HCT116 (cell line): ENCODE data around the gene ZBTB1. TPM values are rescaled to one million over a fixed set of nuclear protein-coding genes. Genes with fewer than 3 reads are reported as not detected.

Source experiments
- ATAC-seq: fragments of 200-7000 bp; cut with Tn5 transposase; 2 replicates; pipeline ENCODE4 v1.9.1; 2020; ENCODE audit warnings: mild to moderate bottlenecking, moderate library complexity
- BruUV-seq: library from RNA; stranded (reverse); fragments of 400-500 nt; replicated peaks from 2 replicates; lab custom pipeline; 2021; lab: Mats Ljungman, UMichigan
- CTCF ChIA-PET: fragments of 300-600 bp; sonication (Branson Sonifier 250); formaldehyde crosslinking; loops from one replicate; lab custom pipeline; 2021; ENCODE audit warnings: antibody characterized with exemption; lab: Charles Lee
- POLR2A ChIA-PET: fragments of 300-600, 350-600 bp; sonication (Branson Sonifier 250); formaldehyde crosslinking; loops from one replicate; lab custom pipeline; 2021; ENCODE audit warnings: antibody characterized with exemption; lab: Charles Lee
- RAD21 ChIA-PET, 2 experiments: fragments of 300-600 bp; sonication (Branson Sonifier 250); formaldehyde crosslinking; loops; one replicate each; lab custom pipeline; 2023; ENCODE audit warnings: low total read pairs in 2 of 2; ENCODE audit not compliant: uncharacterized antibody in 2 of 2, unreplicated experiment in 2 of 2, low non-redundant PET in 1 of 2; lab: Charles Lee
- DNase-seq: peaks from one replicate; pipeline ENCODE4 v3.0.0-alpha.2; 2010; ENCODE audit warnings: low read depth, low spot score
- H2AFZ ChIP-seq: fragments of 200-600 bp; shearing (Covaris generic), sonication (generic); 2 replicates; pipeline ENCODE4 v1.6.1; 2017; ENCODE audit warnings: low read depth, mixed run types, mixed read lengths, antibody characterized with exemption, low read length; ENCODE audit not compliant: poor library complexity, severe bottlenecking
- H3K27ac ChIP-seq: 2 replicates; pipeline ENCODE4 v1.5.1; 2012; ENCODE audit warnings: low read depth, low read length
- H3K27me3 ChIP-seq: fragments of 200-600 bp; sonication (generic); 2 replicates; pipeline ENCODE4 v1.6.1; 2016; ENCODE audit warnings: mixed run types, low read length, mixed read lengths; ENCODE audit not compliant: insufficient read depth
- H3K36me3 ChIP-seq, 2 experiments: fragments of 200-500 bp in 1 of 2; fragments of 200-600 bp in 1 of 2; sonication (Bioruptor generic) in 1 of 2; sonication (generic) in 1 of 2; 2 replicates each; pipeline versions ENCODE4 v1.5.1 to v1.6.1; 2014 to 2016; ENCODE audit warnings: low read length in 2 of 2, inconsistent platforms in 1 of 2, mixed read lengths in 1 of 2, mixed run types in 1 of 2; ENCODE audit not compliant: insufficient read depth in 2 of 2, control insufficient read depth in 1 of 2
- H3K4me1 ChIP-seq, 2 experiments: fragments of 200-600 bp in 1 of 2; sonication (generic) in 1 of 2; 2 replicates each; pipeline versions ENCODE4 v1.5.1 to v1.6.1; 2012 to 2017; ENCODE audit warnings: low read length in 2 of 2, inconsistent platforms in 1 of 2, mild to moderate bottlenecking in 1 of 2, mixed read lengths in 1 of 2, mixed run types in 1 of 2, moderate library complexity in 1 of 2; ENCODE audit not compliant: insufficient read depth in 2 of 2, control insufficient read depth in 1 of 2
- H3K4me2 ChIP-seq: fragments of 200-600 bp; sonication (generic); 2 replicates; pipeline ENCODE4 v1.6.1; 2017; ENCODE audit warnings: mixed run types, low read length, mixed read lengths
- H3K4me3 ChIP-seq, 2 experiments: fragments of 200-600 bp in 1 of 2; sonication (generic) in 1 of 2; replicated peaks in 1 of 2; 2 replicates each; pipeline ENCODE4 v1.5.1; 2011 to 2016; ENCODE audit warnings: low read length in 2 of 2, control low read depth in 1 of 2, low read depth in 1 of 2, mild to moderate bottlenecking in 1 of 2, mixed read lengths in 1 of 2, mixed run types in 1 of 2
- H3K79me2 ChIP-seq: fragments of 200-600 bp; sonication (generic); 2 replicates; pipeline ENCODE4 v1.6.1; 2017; ENCODE audit warnings: mild to moderate bottlenecking, mixed run types, low read length, moderate library complexity, mixed read lengths; ENCODE audit not compliant: insufficient read depth
- H3K9ac ChIP-seq: fragments of 200-600 bp; sonication (generic); 2 replicates; pipeline ENCODE4 v1.6.1; 2016; ENCODE audit warnings: low read length, mixed read lengths
- H3K9me2 ChIP-seq: fragments of 200-600 bp; sonication (generic), shearing (Covaris generic); 2 replicates; pipeline ENCODE4 v1.6.1; 2017; ENCODE audit warnings: mixed run types, mild to moderate bottlenecking, moderate library complexity; ENCODE audit not compliant: insufficient read depth
- H3K9me3 ChIP-seq, 2 experiments: fragments of 200-500 bp in 1 of 2; fragments of 200-600 bp in 1 of 2; sonication (Bioruptor generic) in 1 of 2; sonication (generic) in 1 of 2; 2 replicates each; pipeline ENCODE4 v1.6.1; 2014 to 2017; ENCODE audit warnings: low read length in 2 of 2, mixed read lengths in 2 of 2, inconsistent platforms in 1 of 2, low read depth in 1 of 2, mild to moderate bottlenecking in 1 of 2, mixed run types in 1 of 2, moderate library complexity in 1 of 2; ENCODE audit not compliant: control insufficient read depth in 1 of 2, insufficient read depth in 1 of 2
- H4K20me1 ChIP-seq: fragments of 200-600 bp; sonication (generic), shearing (Covaris generic); 2 replicates; pipeline ENCODE4 v1.6.1; 2017; ENCODE audit warnings: mixed run types, mild to moderate bottlenecking, moderate library complexity; ENCODE audit not compliant: insufficient read depth
- ATF3 ChIP-seq: IDR thresholded peaks from 2 replicates; pipeline ENCODE4 v1.6.1; 2012
- EGR1 ChIP-seq: IDR thresholded peaks from 2 replicates; pipeline ENCODE4 v1.6.1; 2012; ENCODE audit warnings: low read depth
- EZH2 ChIP-seq: fragments of 200-600 bp; sonication (generic); IDR thresholded peaks from 2 replicates; pipeline ENCODE4 v1.6.1; 2017; ENCODE audit warnings: antibody characterized with exemption, mixed run types
- POLR2AphosphoS5 ChIP-seq: IDR thresholded peaks from 2 replicates; pipeline ENCODE4 v1.6.1; 2011; ENCODE audit warnings: mild to moderate bottlenecking, low read depth, low read length, moderate library complexity
- RAD21 ChIP-seq: IDR thresholded peaks from 2 replicates; pipeline ENCODE4 v1.6.1; 2012; ENCODE audit warnings: low read depth, mild to moderate bottlenecking
- ZBTB33 ChIP-seq: IDR thresholded peaks from 2 replicates; pipeline ENCODE4 v1.6.1; 2011; ENCODE audit warnings: mild to moderate bottlenecking, low read length, moderate library complexity; ENCODE audit not compliant: insufficient replicate concordance; ENCODE audit errors: extremely low read depth
- ZFX ChIP-seq: fragments of 450-650 bp; IDR thresholded peaks from 2 replicates; pipeline ENCODE4 v1.6.1; 2017
- intact Hi-C: fragments of 100-400 bp; cut with micrococcal nuclease; formaldehyde crosslinking; loops from 2 replicates; pipeline ENCODE4 v1.10.0; 2022
- total RNA-seq: library from RNA; stranded (reverse); gene quantifications from one replicate; pipeline ENCODE4 v1.2.1, GENCODE V29; 2021; ENCODE audit not compliant: unreplicated experiment

Gene ZBTB1
- total RNA-seq, 1 experiment from 2014 or later = 20.6 TPM

GRCh38 chr14:64504897-64505794 is 576 bp downstream of the ZBTB1 start:
- H3K79me2 ChIP-seq = peaks cover 80% of the 10 kb centered on the region
- H3K4me3 ChIP-seq = peak overlapping the region; percentile 74 to 97
- peak overlapping the region; percentile 95 for H3K27ac ChIP-seq
- no peak overlapping the region for H2AFZ ChIP-seq
- peak; percentile 58 for DNase-seq
- POLR2A ChIA-PET = interaction anchor here (0.6 to 1.3 kb wide), 5 partner anchors 9 to 124 kb away, joined by 3 to 5 read pairs (median 3); partner anchors contain the start of gene MTHFD1
- RAD21 ChIA-PET = interaction anchor here in 1 of 2 experiments (1.0 kb wide), 1 partner anchor 374 kb away, joined by 4 read pairs; the partner anchor contains the start of gene SPTB
- peaks cover 32 to 62% of the 10 kb centered on the region in 2 experiments for H3K4me1 ChIP-seq
- CTCF ChIA-PET = no interaction called here
- H3K9me2 ChIP-seq = no peaks in the 10 kb centered on the region
- TF ChIP-seq ZFX (peak; percentile 91), ZBTB33 (no peak), POLR2AphosphoS5 (no peak)
- peak; percentile 53 for ATAC-seq
- intact Hi-C loops = loop anchor here (1.0 to 2.0 kb wide), 2 partner anchors 117 to 166 kb away; partner anchors contain the start of gene MTHFD1
- H3K9ac ChIP-seq = peak overlapping the region; percentile 85
- H3K36me3 ChIP-seq = no peaks in the 10 kb centered on the region
- no peaks in the 10 kb centered on the region for H3K27me3 ChIP-seq
- TSS peak; percentile 62 for BruUV-seq
- H3K4me2 ChIP-seq = peak overlapping the region; percentile 89
- H4K20me1 ChIP-seq = no peaks in the 10 kb centered on the region
- no peaks in the 10 kb centered on the region for H3K9me3 ChIP-seq

- Histone ChIP-seq H4K20me1 (0 out of 2 replicates have a peak, but pooled peaks cover 3% of the 10 kb centered on the region), H3K36me3 (no peaks in the 10 kb centered on the region), H3K4me3 (no peak overlapping the region), H3K4me1 (peaks cover 25 to 59% of the 10 kb centered on the region in 2 experiments), H3K9me2 (no peaks in the 10 kb centered on the region), H2AFZ (no peak overlapping the region), H3K27me3 (no peaks in the 10 kb centered on the region)
- CTCF ChIA-PET = no interaction called here
- BruUV-seq = no TSS peak
- TF ChIP-seq EGR1 (no peak), ZFX (no peak), RAD21 (no peak), ATF3 (no peak), EZH2 (no peak)
- TF ChIP-seq, all 23 proteins: peak for 0
- ATAC-seq (no peak), DNase-seq (no peak)
- Histone ChIP-seq H3K27ac (no peak overlapping the region), H3K4me2 (peak overlapping the region; percentile 27), H3K79me2 (peaks cover 79% of the 10 kb centered on the region), H3K9me3 (no peaks in the 10 kb centered on the region), H3K9ac (no peak overlapping the region)
- RAD21 ChIA-PET = no interaction called here
- intact Hi-C loops = no loop called here
- POLR2A ChIA-PET = no interaction called here
These were observed 2.2 kb downstream of the ZBTB1 start for GRCh38 chr14:64506721-64507120.
